T-cell (primary cell): Measurements from ENCODE around the gene ASIC1. TPM values are rescaled to one million over a fixed set of nuclear protein-coding genes. Genes with fewer than 3 reads are reported as not detected.

ENCODE experiments used
- ATAC-seq, 4 experiments: fragments of 200-7000 bp in 3 of 4; fragments of 150-1000 bp in 1 of 4; cut with Tn5 transposase; replicated peaks in 1 of 4; 1 replicate in 3 of 4; 2 replicates in 1 of 4; pipeline ENCODE4 v1.10.0; 2021; ENCODE audit warnings: moderate library complexity in 3 of 4, mild to moderate bottlenecking in 2 of 4, moderate number of reproducible peaks in 1 of 4
- CTCF ChIA-PET, 2 donors: fragments of 300-600 bp; sonication (Branson Sonifier 250); formaldehyde crosslinking; loops; one replicate each; lab custom pipeline; 2022; ENCODE audit warnings: antibody characterized with exemption in 2 of 2; lab: Charles Lee
- POLR2A ChIA-PET, 2 donors: fragments of 300-600 bp; sonication (Branson Sonifier 250); formaldehyde crosslinking; loops; one replicate each; lab custom pipeline; 2022; ENCODE audit warnings: antibody characterized with exemption in 2 of 2; lab: Charles Lee
- DNase-seq, 35 experiments: peaks; one replicate each; pipeline versions ENCODE4 v3.0.0 to v3.0.0-alpha.2; 2013 to 2023
- H3K27ac ChIP-seq: one replicate; pipeline ENCODE4 v1.5.1; 2013; ENCODE audit warnings: low read length
- H3K27me3 ChIP-seq, 2 experiments: replicated peaks in 1 of 2; 1 replicate in 1 of 2; 2 replicates in 1 of 2; pipeline versions ENCODE4 v1.6.1 to v1.7.0; 2013; ENCODE audit warnings: low read length in 1 of 2, mixed read lengths in 1 of 2; ENCODE audit not compliant: control insufficient read depth in 2 of 2, insufficient read depth in 2 of 2; ENCODE audit errors: extremely low read depth in 1 of 2
- H3K36me3 ChIP-seq, 2 donors: 1 replicate in 1 of 2; 2 replicates in 1 of 2; pipeline versions ENCODE4 v1.6.1 to v1.7.0; 2013; ENCODE audit warnings: low read length in 1 of 2; ENCODE audit not compliant: control insufficient read depth in 2 of 2, insufficient read depth in 1 of 2; ENCODE audit errors: extremely low read depth in 1 of 2
- H3K4me1 ChIP-seq, 2 experiments: 1 replicate in 1 of 2; 2 replicates in 1 of 2; pipeline versions ENCODE4 v1.6.1 to v1.7.0; 2013; ENCODE audit warnings: low read length in 2 of 2, mixed read lengths in 1 of 2; ENCODE audit not compliant: insufficient read depth in 2 of 2, control insufficient read depth in 1 of 2; ENCODE audit errors: extremely low read depth in 1 of 2
- H3K4me3 ChIP-seq, 2 donors: 1 replicate in 1 of 2; 2 replicates in 1 of 2; pipeline versions ENCODE4 v1.5.1 to v1.7.0; 2013; ENCODE audit warnings: mild to moderate bottlenecking in 2 of 2, low read length in 1 of 2, moderate library complexity in 1 of 2; ENCODE audit not compliant: control insufficient read depth in 1 of 2; ENCODE audit errors: extremely low read depth in 1 of 2
- H3K9me3 ChIP-seq: 2 replicates; pipeline ENCODE4 v1.7.0; 2013
- H3K27ac Mint-ChIP-seq, 2 donors: one replicate each; pipeline ENCODE4 v1.8.0; 2020 to 2021; ENCODE audit warnings: mild to moderate bottlenecking in 2 of 2, mixed read lengths in 2 of 2
- H3K27me3 Mint-ChIP-seq, 2 donors: one replicate each; pipeline ENCODE4 v1.8.0; 2021 to 2022; ENCODE audit warnings: mixed read lengths in 2 of 2
- H3K36me3 Mint-ChIP-seq: one replicate; pipeline ENCODE4 v1.8.0; 2021; ENCODE audit warnings: mixed read lengths
- H3K4me1 Mint-ChIP-seq, 3 donors: one replicate each; pipeline ENCODE4 v1.8.0; 2020 to 2022; ENCODE audit warnings: mixed read lengths in 3 of 3, mild to moderate bottlenecking in 1 of 3
- H3K4me3 Mint-ChIP-seq, 3 donors: one replicate each; pipeline ENCODE4 v1.8.0; 2020 to 2022; ENCODE audit warnings: mild to moderate bottlenecking in 3 of 3, mixed read lengths in 3 of 3, moderate library complexity in 3 of 3
- H3K9me3 Mint-ChIP-seq, 3 donors: one replicate each; pipeline ENCODE4 v1.8.0; 2020 to 2022; ENCODE audit warnings: mixed read lengths in 3 of 3
- WGBS: methylation state at CpG from one replicate; pipeline ENCODE4 v1.1.5; 2013; ENCODE audit warnings: missing lambda C conversion rate; ENCODE audit not compliant: insufficient coverage; 5-methylcytosine and 5-hydroxymethylcytosine counted together
- total RNA-seq, 35 experiments: library from RNA in 6 of 35; stranded (reverse) in 6 of 35; fragments of 120-200 nt in 1 of 35; gene quantifications; one replicate each; pipeline versions ENCODE4 v1.2.1 to v1.2.4 and lab custom pipeline; 2013 to 2026

Gene ASIC1
- total RNA-seq, 5 donors from 2014 or later (not counting 1 experiment from before 2014, with no cell fraction given): 1.6 to 9.1 (median 5.1) TPM

- no peaks in the 10 kb centered on the region for H3K4me1 Mint-ChIP-seq
- H3K9me3 Mint-ChIP-seq: no peaks in the 10 kb centered on the region
- no peak overlapping the region for H3K27ac ChIP-seq
- H3K27ac Mint-ChIP-seq: no peak overlapping the region
- H3K4me3 ChIP-seq: no peak overlapping the region
- H3K4me1 ChIP-seq: peaks cover 0 to 5% of the 10 kb centered on the region in 2 experiments
- H3K4me3 Mint-ChIP-seq: peak overlapping the region in 1 of 3 donors; percentile 10
- WGBS: 24% methylated on average over 22 of the region's 37 CpGs
- peak in 1 of 4 experiments; percentile 13 for ATAC-seq
- no peaks in the 10 kb centered on the region for H3K9me3 ChIP-seq
- H3K27me3 Mint-ChIP-seq: peaks cover 24 to 28% of the 10 kb centered on the region in 2 donors
- H3K36me3 Mint-ChIP-seq: no peaks in the 10 kb centered on the region
- no peaks in the 10 kb centered on the region for H3K36me3 ChIP-seq
- ChIA-PET POLR2A (no interaction called here), CTCF (interaction anchor here in 1 of 2 donors (0.6 to 0.7 kb wide), 3 partner anchors 9 to 192 kb away, joined by 3 to 7 read pairs (median 3); no protein-coding TSS in a partner anchor)
- no peak for DNase-seq
- H3K27me3 ChIP-seq: peaks cover 0 to 21% of the 10 kb centered on the region in 2 experiments
Measured at GRCh38 chr12:50032854-50033581, 24.4 kb upstream of the ASIC1 start.

GRCh38 chr12:50038336-50038735 is 19.1 kb upstream of the ASIC1 start:
- Histone ChIP-seq H3K9me3 (no peaks in the 10 kb centered on the region), H3K36me3 (no peaks in the 10 kb centered on the region), H3K4me1 (no peaks in the 10 kb centered on the region), H3K4me3 (no peak overlapping the region), H3K27me3 (peaks cover 0 to 2% of the 10 kb centered on the region in 2 experiments), H3K27ac (no peak overlapping the region)
- 60% methylated on average over 1 of the region's 4 CpGs for WGBS
- Mint-ChIP-seq H3K36me3 (no peaks in the 10 kb centered on the region), H3K4me1 (no peaks in the 10 kb centered on the region), H3K4me3 (no peak overlapping the region), H3K9me3 (no peaks in the 10 kb centered on the region), H3K27ac (no peak overlapping the region), H3K27me3 (peaks cover 13 to 18% of the 10 kb centered on the region in 2 donors)
- DNase-seq (no peak), ATAC-seq (no peak)
- POLR2A ChIA-PET: interaction anchor here in 1 of 2 donors (0.6 kb wide), 2 partner anchors 8 to 392 kb away, joined by 3 to 5 read pairs; no protein-coding TSS in a partner anchor
- CTCF ChIA-PET: interaction anchor here (0.5 to 2.0 kb wide), 7 partner anchors 9 to 135 kb away, joined by 3 to 6 read pairs (median 3); no protein-coding TSS in a partner anchor

GRCh38 chr12:50039151-50039835 is 18.1 kb upstream of the ASIC1 start:
- 50% methylated on average over 6 of the region's 9 CpGs for WGBS
- Histone ChIP-seq H3K27me3 (peaks cover 0 to 2% of the 10 kb centered on the region in 2 experiments), H3K4me3 (no peak overlapping the region), H3K9me3 (no peaks in the 10 kb centered on the region), H3K4me1 (no peaks in the 10 kb centered on the region), H3K27ac (no peak overlapping the region), H3K36me3 (no peaks in the 10 kb centered on the region)
- POLR2A ChIA-PET: interaction anchor here in 1 of 2 donors (0.6 kb wide), 1 partner anchor 393 kb away, joined by 3 read pairs; no protein-coding TSS in a partner anchor
- H3K4me1 Mint-ChIP-seq: no peaks in the 10 kb centered on the region
- H3K4me3 Mint-ChIP-seq: no peak overlapping the region
- no peak overlapping the region for H3K27ac Mint-ChIP-seq
- peak; percentile 73 to 86 (median 78) for ATAC-seq
- no peaks in the 10 kb centered on the region for H3K9me3 Mint-ChIP-seq
- CTCF ChIA-PET: interaction anchor here (0.5 to 2.0 kb wide), 10 partner anchors 8 to 275 kb away, joined by 3 to 6 read pairs (median 3); no protein-coding TSS in a partner anchor
- peaks cover 9 to 13% of the 10 kb centered on the region in 2 donors for H3K27me3 Mint-ChIP-seq
- H3K36me3 Mint-ChIP-seq: no peaks in the 10 kb centered on the region
- peak; percentile 43 to 86 (median 73) for DNase-seq

- Histone ChIP-seq H3K36me3 (no peaks in the 10 kb centered on the region), H3K9me3 (no peaks in the 10 kb centered on the region), H3K27me3 (peaks cover 0 to 2% of the 10 kb centered on the region in 2 experiments), H3K27ac (no peak overlapping the region), H3K4me1 (no peaks in the 10 kb centered on the region), H3K4me3 (no peak overlapping the region)
- Mint-ChIP-seq H3K9me3 (no peaks in the 10 kb centered on the region), H3K27ac (no peak overlapping the region), H3K4me3 (no peak overlapping the region), H3K36me3 (no peaks in the 10 kb centered on the region), H3K4me1 (no peaks in the 10 kb centered on the region), H3K27me3 (peaks cover 5 to 9% of the 10 kb centered on the region in 2 donors)
- WGBS: 74% methylated on average over 3 of the region's 4 CpGs
- ChIA-PET POLR2A (no interaction called here), CTCF (interaction anchor here in 1 of 2 donors (0.7 kb wide), 1 partner anchor 17 kb away, joined by 3 read pairs; no protein-coding TSS in a partner anchor)
- DNase-seq (no peak), ATAC-seq (no peak)
Measured at GRCh38 chr12:50040657-50041056, 16.7 kb upstream of the ASIC1 start.

- Histone ChIP-seq H3K9me3 (no peaks in the 10 kb centered on the region), H3K36me3 (no peaks in the 10 kb centered on the region), H3K4me3 (no peak overlapping the region), H3K27ac (no peak overlapping the region), H3K4me1 (no peaks in the 10 kb centered on the region), H3K27me3 (peaks cover 0 to 2% of the 10 kb centered on the region in 2 experiments)
- ATAC-seq (no peak), DNase-seq (no peak)
- Mint-ChIP-seq H3K4me3 (no peak overlapping the region), H3K27ac (no peak overlapping the region), H3K9me3 (no peaks in the 10 kb centered on the region), H3K36me3 (no peaks in the 10 kb centered on the region), H3K4me1 (no peaks in the 10 kb centered on the region), H3K27me3 (peaks cover 3 to 5% of the 10 kb centered on the region in 2 donors)
- CTCF ChIA-PET: interaction anchor here in 1 of 2 donors (0.7 kb wide), 1 partner anchor 16 kb away, joined by 3 read pairs; no protein-coding TSS in a partner anchor
- POLR2A ChIA-PET: no interaction called here
- WGBS: 89% methylated on average over 12 of the region's 15 CpGs
Measured at GRCh38 chr12:50041062-50041860, 16.1 kb upstream of the ASIC1 start.
